AG04450 (cell line): ENCODE results near the gene FNDC3B. TPM values are rescaled to one million over a fixed set of nuclear protein-coding genes. Genes with fewer than 3 reads are reported as not detected.

ENCODE experiments used
- CTCF ChIA-PET: fragments of 300-600, 350-600 bp; formaldehyde crosslinking; extraction: SDS; loops from one replicate; lab custom pipeline; 2022; ENCODE audit warnings: antibody characterized with exemption, inconsistent platforms; lab: Charles Lee
- POLR2A ChIA-PET: fragments of 350-600 bp; formaldehyde crosslinking; extraction: SDS; loops from one replicate; lab custom pipeline; 2021; ENCODE audit warnings: antibody characterized with exemption, inconsistent platforms; lab: Yijun Ruan, JAX
- DNase-seq: peaks from one replicate; pipeline ENCODE4 v3.0.0-alpha.2; 2011; ENCODE audit warnings: low read depth, low spot score
- H3K27ac ChIP-seq: one replicate; pipeline ENCODE4 v1.5.1; 2012; ENCODE audit warnings: low read depth, low read length, control low read depth
- H3K27me3 ChIP-seq: one replicate; pipeline ENCODE4 v1.6.0; 2012; ENCODE audit warnings: low read length; ENCODE audit not compliant: control insufficient read depth, insufficient read depth
- H3K4me3 ChIP-seq: 2 replicates; pipeline ENCODE4 v1.5.1; 2011; ENCODE audit warnings: mild to moderate bottlenecking, low read depth, low read length, control low read depth
- H3K9me3 ChIP-seq: 2 replicates; pipeline ENCODE4 v1.5.1; 2012; ENCODE audit warnings: low read length; ENCODE audit not compliant: control insufficient read depth, insufficient read depth
- polyA plus RNA-seq: library from polyadenylated mRNA; depleted of rRNA; stranded (reverse); fragments of >200 nt; gene quantifications from 2 replicates; pipeline ENCODE4 v1.2.3, GENCODE V29; 2011
- TF ChIP-seq, protein P1 (sequence below): IDR thresholded peaks from 2 replicates; pipeline ENCODE4 v1.5.1; 2011; ENCODE audit warnings: low read depth, low read length, control low read depth, inconsistent platforms

The FNDC3B gene
- polyA plus RNA-seq, 1 experiment, result 39.5 TPM

DNA sequence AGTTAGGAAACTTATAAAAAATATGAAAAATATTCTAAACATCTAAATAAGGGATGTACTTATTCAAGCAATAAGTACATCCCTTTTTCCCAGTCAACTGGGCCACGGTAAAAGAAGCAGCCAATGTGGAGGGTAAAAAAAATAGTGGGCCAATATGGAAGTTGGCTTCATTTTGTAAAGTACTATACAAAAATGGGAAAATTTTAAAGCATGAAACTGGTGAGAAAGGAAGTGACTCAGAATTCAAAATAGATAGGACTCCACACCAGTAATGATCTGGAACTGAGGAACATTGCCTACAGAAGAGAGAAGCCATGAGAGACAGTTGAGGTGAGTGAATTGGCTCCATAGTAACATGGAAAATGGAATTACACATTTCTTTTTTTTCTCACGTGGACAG lies 108.9 kb downstream of the FNDC3B start:
- DNase-seq, result no peak
- POLR2A ChIA-PET, result no interaction called here
- H3K27me3 ChIP-seq, result no peaks in the 10 kb centered on the region
- H3K27ac ChIP-seq, result no peak overlapping the region
- no peak overlapping the region for H3K4me3 ChIP-seq
- CTCF ChIA-PET, result no interaction called here
- TF ChIP-seq, protein P1, sequence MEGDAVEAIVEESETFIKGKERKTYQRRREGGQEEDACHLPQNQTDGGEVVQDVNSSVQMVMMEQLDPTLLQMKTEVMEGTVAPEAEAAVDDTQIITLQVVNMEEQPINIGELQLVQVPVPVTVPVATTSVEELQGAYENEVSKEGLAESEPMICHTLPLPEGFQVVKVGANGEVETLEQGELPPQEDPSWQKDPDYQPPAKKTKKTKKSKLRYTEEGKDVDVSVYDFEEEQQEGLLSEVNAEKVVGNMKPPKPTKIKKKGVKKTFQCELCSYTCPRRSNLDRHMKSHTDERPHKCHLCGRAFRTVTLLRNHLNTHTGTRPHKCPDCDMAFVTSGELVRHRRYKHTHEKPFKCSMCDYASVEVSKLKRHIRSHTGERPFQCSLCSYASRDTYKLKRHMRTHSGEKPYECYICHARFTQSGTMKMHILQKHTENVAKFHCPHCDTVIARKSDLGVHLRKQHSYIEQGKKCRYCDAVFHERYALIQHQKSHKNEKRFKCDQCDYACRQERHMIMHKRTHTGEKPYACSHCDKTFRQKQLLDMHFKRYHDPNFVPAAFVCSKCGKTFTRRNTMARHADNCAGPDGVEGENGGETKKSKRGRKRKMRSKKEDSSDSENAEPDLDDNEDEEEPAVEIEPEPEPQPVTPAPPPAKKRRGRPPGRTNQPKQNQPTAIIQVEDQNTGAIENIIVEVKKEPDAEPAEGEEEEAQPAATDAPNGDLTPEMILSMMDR, result no peak
- 0 out of 2 replicates have a peak, but pooled peaks cover 2% of the 10 kb centered on the region for H3K9me3 ChIP-seq

DNA sequence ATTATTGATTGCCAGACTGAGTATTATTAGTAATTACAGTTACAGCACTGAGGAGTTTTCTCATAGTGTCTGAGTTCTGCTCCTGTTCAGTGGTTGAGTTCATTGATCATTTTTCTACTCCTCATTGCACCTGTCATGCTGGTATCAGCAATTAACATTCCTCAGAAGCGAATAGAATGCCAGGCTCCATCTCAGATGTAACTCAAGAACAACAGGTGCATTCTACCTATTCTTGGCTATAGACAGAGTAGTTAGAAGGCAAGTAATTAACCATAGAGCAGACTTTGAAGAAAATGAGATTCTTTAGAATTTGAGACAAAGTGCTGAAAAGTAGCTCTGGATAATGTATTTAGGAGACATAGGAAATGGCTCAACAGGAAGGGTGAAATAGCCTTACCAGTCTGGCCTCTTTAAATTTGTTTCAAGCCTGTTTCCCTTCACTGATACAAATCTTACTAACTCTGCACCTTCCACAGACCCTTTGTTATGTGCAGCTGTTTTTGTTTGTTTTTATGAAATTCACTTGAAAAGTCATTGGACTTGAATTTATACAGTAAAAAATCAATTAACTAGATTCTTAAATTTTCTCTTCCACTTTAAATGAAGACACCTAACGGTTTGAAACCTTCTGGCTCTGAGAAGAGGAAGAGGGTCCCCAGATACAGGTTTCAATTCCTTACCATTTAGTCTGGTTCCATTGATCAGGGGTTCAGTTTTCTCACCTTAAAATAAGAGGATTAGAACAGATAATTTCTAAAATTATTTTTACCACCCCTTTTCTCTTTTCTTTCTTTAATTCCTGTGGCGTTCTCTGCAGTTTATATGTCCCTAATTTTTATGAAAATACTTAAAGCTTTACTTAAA lies 109.6 kb downstream of the FNDC3B start:
- ChIA-PET CTCF (interaction anchor here (0.6 to 1.4 kb wide), 3 partner anchors 95 to 582 kb away, joined by 3 read pairs; no protein-coding TSS in a partner anchor), POLR2A (no interaction called here)
- Histone ChIP-seq H3K9me3 (no peaks in the 10 kb centered on the region), H3K4me3 (no peak overlapping the region), H3K27me3 (no peaks in the 10 kb centered on the region), H3K27ac (no peak overlapping the region)
- TF ChIP-seq, protein P1, result no peak
- DNase-seq, result no peak

DNA sequence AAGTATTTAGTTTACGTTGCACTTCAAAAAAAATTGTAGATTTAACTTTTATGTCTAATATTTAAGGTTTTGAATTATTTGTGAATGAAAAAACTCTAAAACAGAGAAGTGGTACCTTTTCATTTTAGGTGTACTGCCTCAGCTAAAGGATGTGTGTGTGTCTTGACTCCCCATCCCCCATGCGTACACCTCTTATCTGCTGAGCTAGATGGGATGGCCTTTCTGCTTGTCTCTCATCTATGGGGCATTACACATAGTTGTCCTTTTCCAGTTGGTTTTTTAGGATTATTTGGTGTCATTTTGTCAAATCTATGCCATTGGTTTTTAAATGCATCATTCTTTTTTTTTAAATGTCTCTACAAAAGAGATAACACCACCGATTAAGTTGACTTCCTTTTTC lies 110.9 kb downstream of the FNDC3B start:
- DNase-seq, result no peak
- ChIA-PET POLR2A (no interaction called here), CTCF (interaction anchor here (1.4 kb wide), 1 partner anchor 378 kb away, joined by 3 read pairs; no protein-coding TSS in a partner anchor)
- Histone ChIP-seq H3K27me3 (no peaks in the 10 kb centered on the region), H3K27ac (no peak overlapping the region), H3K9me3 (no peaks in the 10 kb centered on the region), H3K4me3 (no peak overlapping the region)
- TF ChIP-seq, protein P1, result no peak

DNA sequence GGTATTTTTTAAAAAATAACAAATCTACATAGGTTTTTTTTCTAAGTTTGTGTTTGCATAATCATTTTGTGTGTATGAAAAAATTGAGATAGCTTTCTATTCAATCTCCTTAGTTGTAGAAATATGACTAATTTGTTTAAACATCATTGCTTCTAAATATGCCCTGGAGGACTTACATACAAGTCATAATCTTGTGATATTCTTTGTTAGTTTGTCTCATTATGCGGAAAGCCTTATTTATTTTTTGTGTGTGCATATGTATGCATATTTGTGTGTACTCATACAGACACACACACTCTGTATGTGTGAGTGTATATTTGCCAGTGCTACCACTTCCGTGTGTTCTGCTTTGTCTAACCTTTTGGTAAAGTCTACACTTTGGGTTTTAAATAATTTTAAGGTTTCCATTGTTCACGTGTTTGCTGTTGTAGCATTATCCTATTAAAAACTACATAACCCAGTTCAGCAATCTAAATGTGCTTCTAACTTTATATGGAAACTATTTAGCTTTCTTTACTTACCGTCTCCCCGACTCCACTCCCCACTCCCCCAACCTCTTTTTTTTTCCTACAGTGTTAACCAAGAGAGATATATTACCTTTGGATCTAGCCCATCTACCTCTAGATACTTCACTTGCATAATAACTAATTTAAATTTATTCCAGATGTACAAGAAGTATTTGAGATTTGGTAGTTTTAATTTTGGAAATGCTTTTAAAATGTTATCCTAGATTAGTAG lies 111.7 kb downstream of the FNDC3B start:
- POLR2A ChIA-PET, result no interaction called here

More for the DNA sequence above, 111.7 kb downstream of the FNDC3B start:
- TF ChIP-seq, protein P1, result no peak
- H3K27me3 ChIP-seq, result no peaks in the 10 kb centered on the region
- no peaks in the 10 kb centered on the region for H3K9me3 ChIP-seq
- no peak overlapping the region for H3K27ac ChIP-seq
- CTCF ChIA-PET, result interaction anchor here (1.5 kb wide), 1 partner anchor 46 kb away, joined by 3 read pairs; no protein-coding TSS in a partner anchor
- no peak overlapping the region for H3K4me3 ChIP-seq
- no peak for DNase-seq
